GM12878 (cell line): Measurements from ENCODE around the gene TRPT1.

Source experiments
- CTCF ChIP-seq, 3 experiments: IDR thresholded peaks in 2 of 3; conservative IDR thresholded peaks in 1 of 3; 2 replicates each; pipeline ENCODE4 v1.5.1; 2011; ENCODE audit warnings: low read depth in 3 of 3, low read length in 3 of 3, mild to moderate bottlenecking in 3 of 3, control low read depth in 2 of 3, moderate library complexity in 2 of 3, inconsistent platforms in 1 of 3, mixed read lengths in 1 of 3; ENCODE audit not compliant: control insufficient read depth in 2 of 3, insufficient read depth in 1 of 3; ENCODE audit errors: extremely low read depth in 1 of 3
- EZH2 ChIP-seq: IDR thresholded peaks from 2 replicates; pipeline ENCODE4 v1.6.1; 2012; ENCODE audit warnings: low read depth, mild to moderate bottlenecking, control low read depth, inconsistent platforms, low read length, borderline replicate concordance; ENCODE audit not compliant: control insufficient read depth
- HDAC2 ChIP-seq: fragments of 200-600 bp; sonication (generic); IDR thresholded peaks from 2 replicates; pipeline ENCODE4 v1.6.1; 2017
- POLR2AphosphoS5 ChIP-seq: IDR thresholded peaks from 2 replicates; pipeline ENCODE4 v1.6.1; 2011; ENCODE audit warnings: mild to moderate bottlenecking, low read length, inconsistent platforms
- SREBF2 ChIP-seq: IDR thresholded peaks from 2 replicates; pipeline ENCODE4 v1.6.1; 2012; ENCODE audit warnings: mild to moderate bottlenecking, low read length
- TF ChIP-seq, protein P1 (sequence below): IDR thresholded peaks from 2 replicates; pipeline ENCODE4 v1.6.1; 2011; ENCODE audit warnings: borderline replicate concordance, low read depth, mild to moderate bottlenecking, moderate library complexity, mixed read lengths, low read length; ENCODE audit not compliant: insufficient read depth; ENCODE audit errors: extremely low read length

DNA sequence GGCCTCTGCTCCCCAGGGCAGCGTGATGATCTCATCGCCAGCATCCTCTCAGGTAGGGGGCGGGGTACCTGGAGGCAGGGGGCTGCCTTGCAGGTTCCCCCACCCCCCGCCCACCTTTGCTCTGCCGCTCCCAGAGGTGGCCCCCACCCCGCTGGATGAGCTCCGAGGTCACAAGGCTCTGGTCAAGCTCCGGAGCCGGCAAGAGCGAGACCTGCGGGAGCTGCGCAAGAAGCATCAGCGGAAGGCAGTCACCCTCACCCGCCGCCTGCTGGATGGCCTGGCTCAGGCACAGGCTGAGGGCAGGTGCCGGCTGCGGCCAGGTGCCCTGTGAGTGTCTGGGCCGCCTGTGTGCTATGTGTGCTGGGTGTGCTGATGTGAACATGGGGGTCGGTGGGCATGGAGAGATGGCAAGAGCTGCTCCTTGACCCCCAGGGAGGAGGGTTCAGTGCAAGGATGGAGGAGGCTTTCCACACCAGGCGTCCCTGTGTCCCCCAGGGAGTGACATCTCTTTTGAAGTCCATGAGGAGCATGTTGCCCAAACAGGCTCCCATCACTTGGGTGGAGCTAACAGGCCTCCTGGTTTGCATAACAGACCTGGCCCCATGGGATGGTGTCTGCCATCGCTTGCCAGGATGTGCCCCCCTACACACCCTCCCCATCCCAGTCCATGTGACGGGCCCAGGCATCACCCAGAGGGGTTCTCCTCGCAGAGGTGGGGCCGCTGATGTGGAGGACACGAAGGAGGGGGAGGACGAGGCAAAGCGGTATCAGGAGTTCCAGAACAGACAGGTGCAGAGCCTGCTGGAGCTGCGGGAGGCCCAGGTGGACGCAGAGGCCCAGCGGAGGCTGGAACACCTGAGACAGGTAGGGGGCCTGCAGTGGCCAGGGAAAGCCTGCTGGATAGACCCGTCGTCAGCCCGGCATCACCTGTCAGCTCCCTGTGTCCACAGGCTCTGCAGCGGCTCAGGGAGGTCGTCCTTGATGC is 39.5 kb upstream of the TRPT1 start:
- no peak for TF ChIP-seq HDAC2
- no peak for TF ChIP-seq SREBF2
- no peak for TF ChIP-seq CTCF (IDR thresholded peaks at IDR 0.05 in 2 of 3, conservative IDR thresholded peaks at IDR 0.05 in 1 of 3; ENCODE audit: control insufficient read depth in 2 of 3, extremely low read depth in 1 of 3, insufficient read depth in 1 of 3, low read depth in 3 of 3, low read length in 3 of 3)
- TF ChIP-seq POLR2AphosphoS5 = no peak
- no peak for TF ChIP-seq EZH2
- TF ChIP-seq, protein P1, sequence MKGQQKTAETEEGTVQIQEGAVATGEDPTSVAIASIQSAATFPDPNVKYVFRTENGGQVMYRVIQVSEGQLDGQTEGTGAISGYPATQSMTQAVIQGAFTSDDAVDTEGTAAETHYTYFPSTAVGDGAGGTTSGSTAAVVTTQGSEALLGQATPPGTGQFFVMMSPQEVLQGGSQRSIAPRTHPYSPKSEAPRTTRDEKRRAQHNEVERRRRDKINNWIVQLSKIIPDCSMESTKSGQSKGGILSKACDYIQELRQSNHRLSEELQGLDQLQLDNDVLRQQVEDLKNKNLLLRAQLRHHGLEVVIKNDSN = no peak
